AG10803 (cell line): Measurements from ENCODE around the gene TK1.
A peak's percentile ranks its signal among the peaks of the same experiment; 100 is the strongest.

Experiments used
- DNase-seq: peaks from one replicate; pipeline ENCODE4 v3.0.0; 2010; ENCODE audit warnings: low read depth
- H3K4me3 ChIP-seq: 2 replicates; pipeline ENCODE4 v1.5.1; 2011; ENCODE audit warnings: mild to moderate bottlenecking, low read length, control low read depth
- CTCF ChIP-seq: conservative IDR thresholded peaks from 2 replicates; pipeline ENCODE4 v1.5.1; 2011; ENCODE audit warnings: mild to moderate bottlenecking, low read length, control low read depth, inconsistent platforms

The TK1 gene

GRCh38 chr17:78133971-78134898 is 52.6 kb downstream of the TK1 start:
- no peak overlapping the region for H3K4me3 ChIP-seq
- DNase-seq, result no peak
- TF ChIP-seq CTCF, result peak; percentile 38

- H3K4me3 ChIP-seq, result no peak overlapping the region
- TF ChIP-seq CTCF, result no peak
- no peak for DNase-seq
Observed at GRCh38 chr17:78133179-78133951, 53.5 kb downstream of the TK1 start.

GRCh38 chr17:78132767-78133178 is 54.1 kb downstream of the TK1 start:
- TF ChIP-seq CTCF, result no peak
- no peak overlapping the region for H3K4me3 ChIP-seq
- DNase-seq, result no peak

DNA sequence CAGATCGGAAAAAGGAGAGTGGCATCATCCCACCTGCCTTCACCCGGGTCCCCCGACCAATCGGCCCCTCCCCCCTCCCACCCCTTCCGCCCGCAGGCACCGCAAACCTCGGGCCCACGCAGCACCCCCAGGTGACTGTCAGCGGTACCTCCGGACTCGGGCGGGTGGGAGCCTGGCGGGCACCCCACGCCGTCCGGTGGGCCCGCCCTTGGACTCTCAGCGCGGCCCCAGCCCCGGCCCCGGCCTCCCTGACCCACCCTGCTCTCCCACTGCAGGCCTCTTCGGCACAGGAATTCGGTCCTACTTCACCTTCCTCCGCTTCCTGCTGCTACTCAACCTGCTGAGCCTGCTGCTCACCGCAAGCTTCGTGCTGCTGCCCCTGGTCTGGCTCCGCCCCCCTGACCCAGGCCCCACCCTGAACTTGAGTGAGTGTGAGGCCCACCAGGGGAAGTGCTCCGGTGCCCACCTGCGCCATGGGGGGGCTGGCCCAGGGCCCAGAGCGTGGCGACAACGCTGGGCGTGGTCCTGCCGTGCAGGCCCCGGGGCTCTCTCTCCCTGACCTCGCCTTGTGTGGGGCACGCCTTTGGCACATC is 54.7 kb downstream of the TK1 start:
- no peak overlapping the region for H3K4me3 ChIP-seq
- TF ChIP-seq CTCF, result no peak
- no peak for DNase-seq

DNA sequence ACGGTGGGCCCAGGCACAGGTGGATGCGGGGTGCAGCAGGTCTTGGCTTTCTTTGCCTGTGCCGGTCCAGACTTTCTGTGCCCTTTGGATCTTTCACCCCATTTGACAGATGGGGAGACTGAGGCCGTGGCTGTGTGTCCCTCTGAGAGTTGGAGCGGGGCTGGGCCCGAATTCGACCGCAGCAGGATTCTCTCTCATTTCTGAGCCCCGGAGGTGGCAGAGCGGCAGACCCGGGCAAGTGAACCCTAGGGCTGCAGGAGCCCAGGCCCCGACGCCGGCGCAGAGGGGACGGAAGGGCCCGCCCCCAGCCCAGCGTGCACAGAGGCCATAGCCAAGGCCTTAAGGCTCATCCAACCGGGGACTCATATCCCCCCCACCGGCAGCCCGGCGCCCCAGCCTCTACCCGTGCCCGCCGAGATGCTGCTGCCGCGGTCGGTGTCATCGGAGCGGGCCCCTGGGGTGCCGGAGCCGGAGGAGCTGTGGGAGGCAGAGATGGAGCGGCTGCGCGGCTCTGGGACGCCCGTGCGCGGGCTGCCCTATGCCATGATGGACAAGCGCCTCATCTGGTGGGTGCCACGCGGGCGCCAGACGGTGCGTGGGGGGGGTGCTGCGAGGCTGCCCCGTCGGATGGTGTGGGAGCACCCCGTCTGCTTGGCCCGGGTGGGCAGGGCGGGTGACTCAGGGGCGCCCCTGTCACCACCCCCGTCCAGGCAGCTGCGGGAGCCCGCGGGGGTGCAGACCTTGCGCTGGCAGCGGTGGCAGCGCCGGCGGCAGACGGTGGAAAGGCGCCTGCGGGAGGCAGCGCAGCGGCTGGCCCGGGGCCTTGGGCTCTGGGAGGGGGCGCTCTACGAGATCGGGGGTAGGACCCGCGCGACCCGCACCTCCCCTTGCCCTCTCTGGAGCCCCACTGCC is 55.4 kb downstream of the TK1 start:
- no peak overlapping the region for H3K4me3 ChIP-seq
- DNase-seq, result no peak
- TF ChIP-seq CTCF, result no peak

GRCh38 chr17:78130437-78131101 is 56.3 kb downstream of the TK1 start, which contains the start of gene TMC8:
TSS of gene TMC8 (plus strand) at chr17:78130771. CDS start at chr17:78131589, 818 bp downstream.
- TF ChIP-seq CTCF, result no peak
- no peak for DNase-seq
- no peak within 1 kb of the TSS for H3K4me3 ChIP-seq
